ENCODE data around the gene MYO1E.
"Not testable (repeated sequence)": the region's sequence is repeated elsewhere in the genome, so short reads cannot be mapped to it uniquely, and the experiment has no call there.

The MYO1E gene

DNA sequence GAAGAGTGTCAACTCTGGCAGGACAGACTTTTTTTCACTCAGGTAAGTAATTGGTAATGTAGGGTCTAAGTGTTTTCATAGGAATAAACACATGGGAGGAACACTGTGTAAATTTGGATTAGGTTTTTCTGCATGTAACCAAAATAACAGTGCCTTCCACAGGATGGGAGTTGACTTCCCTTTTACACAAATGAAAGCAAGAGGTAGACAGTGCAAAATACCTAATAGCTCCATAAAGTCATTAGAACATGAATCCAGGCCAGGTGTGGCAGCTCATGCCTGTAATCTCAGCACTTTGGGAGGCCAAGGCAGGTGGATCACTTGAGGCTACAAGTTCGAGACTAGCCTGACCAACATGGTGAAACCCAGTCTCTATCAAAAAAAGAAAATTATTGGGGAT is 25.5 kb upstream of the MYO1E start:
- TF ChIP-seq ZFX (IDR thresholded peaks at IDR 0.05; ENCODE audit: borderline replicate concordance) = no peak
- TF ChIP-seq, protein P1, sequence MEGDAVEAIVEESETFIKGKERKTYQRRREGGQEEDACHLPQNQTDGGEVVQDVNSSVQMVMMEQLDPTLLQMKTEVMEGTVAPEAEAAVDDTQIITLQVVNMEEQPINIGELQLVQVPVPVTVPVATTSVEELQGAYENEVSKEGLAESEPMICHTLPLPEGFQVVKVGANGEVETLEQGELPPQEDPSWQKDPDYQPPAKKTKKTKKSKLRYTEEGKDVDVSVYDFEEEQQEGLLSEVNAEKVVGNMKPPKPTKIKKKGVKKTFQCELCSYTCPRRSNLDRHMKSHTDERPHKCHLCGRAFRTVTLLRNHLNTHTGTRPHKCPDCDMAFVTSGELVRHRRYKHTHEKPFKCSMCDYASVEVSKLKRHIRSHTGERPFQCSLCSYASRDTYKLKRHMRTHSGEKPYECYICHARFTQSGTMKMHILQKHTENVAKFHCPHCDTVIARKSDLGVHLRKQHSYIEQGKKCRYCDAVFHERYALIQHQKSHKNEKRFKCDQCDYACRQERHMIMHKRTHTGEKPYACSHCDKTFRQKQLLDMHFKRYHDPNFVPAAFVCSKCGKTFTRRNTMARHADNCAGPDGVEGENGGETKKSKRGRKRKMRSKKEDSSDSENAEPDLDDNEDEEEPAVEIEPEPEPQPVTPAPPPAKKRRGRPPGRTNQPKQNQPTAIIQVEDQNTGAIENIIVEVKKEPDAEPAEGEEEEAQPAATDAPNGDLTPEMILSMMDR (IDR thresholded peaks at IDR 0.05) = no peak
- H3K27ac ChIP-seq = no peak overlapping the region

DNA sequence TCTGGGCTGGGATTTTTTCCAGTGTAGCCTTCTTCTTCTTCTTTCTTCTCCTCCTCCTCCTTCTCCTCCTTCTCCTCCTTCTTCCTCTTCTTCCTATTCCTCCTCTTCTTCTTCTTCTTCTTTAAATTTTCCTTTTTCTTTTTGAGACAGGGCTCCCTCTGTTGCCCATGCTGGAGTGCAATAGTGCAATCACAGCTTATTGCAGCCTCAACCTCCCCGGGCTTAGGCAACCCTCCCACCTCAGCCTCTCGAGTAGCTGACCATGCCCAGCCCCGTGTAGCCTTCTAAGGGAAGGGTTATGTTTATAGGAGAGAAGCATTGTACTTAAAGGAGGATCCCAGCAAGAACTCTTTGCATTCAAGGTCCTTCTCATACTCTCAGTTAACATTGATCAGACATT is 24.0 kb upstream of the MYO1E start:
- no peak overlapping the region for H3K27ac ChIP-seq
- TF ChIP-seq, protein P1 (IDR thresholded peaks at IDR 0.05) = peak; percentile 12; the same call in 1 of the 2 replicates
- no peak for TF ChIP-seq ZFX (IDR thresholded peaks at IDR 0.05; ENCODE audit: borderline replicate concordance)

DNA sequence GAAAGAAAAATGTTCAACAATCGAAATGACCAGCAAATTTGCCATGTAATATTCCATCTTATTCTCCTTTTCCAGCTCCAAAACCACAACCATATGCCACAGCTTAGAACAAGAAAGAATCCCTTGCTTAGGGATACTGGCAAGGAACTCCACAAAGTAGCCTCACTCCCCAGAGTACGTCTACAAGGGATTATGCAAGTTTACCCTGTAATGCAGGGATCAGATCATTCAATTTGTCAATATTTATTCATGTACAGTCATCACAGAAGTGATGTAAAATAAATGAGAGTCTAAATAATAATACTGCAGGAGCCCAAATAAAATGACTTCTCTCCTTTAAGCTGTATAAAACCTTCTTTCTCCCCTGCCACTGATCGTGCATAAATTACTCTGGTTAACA is 23.5 kb upstream of the MYO1E start:
- H3K27ac ChIP-seq = no peak overlapping the region
- TF ChIP-seq ZFX (IDR thresholded peaks at IDR 0.05; ENCODE audit: borderline replicate concordance) = no peak
- TF ChIP-seq, protein P1 (IDR thresholded peaks at IDR 0.05) = no peak

DNA sequence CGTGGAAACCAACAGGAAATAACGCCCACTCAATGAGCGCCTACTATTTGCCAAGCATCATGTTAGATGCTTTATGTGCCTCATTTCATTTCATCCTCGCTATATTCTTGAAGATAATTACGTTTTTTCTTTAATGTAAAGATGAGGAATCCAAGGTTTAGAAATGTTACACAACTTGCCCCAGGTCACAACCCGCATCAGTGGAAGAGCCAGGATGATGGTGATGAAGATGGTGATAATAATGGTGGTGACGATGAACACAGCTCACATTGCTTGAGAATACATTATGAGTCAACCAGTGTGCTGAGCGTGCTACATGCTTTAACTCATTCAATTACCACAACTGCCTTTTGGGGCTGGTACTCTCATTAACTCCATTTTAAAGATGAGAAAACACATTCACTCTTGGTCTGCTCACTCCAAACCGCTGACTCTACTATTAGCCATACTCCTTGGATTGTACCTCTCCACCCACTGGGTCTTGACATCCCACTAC is 21.5 kb upstream of the MYO1E start:
- TF ChIP-seq ZFX (IDR thresholded peaks at IDR 0.05; ENCODE audit: borderline replicate concordance) = no peak
- TF ChIP-seq, protein P1 (IDR thresholded peaks at IDR 0.05) = no peak

DNA sequence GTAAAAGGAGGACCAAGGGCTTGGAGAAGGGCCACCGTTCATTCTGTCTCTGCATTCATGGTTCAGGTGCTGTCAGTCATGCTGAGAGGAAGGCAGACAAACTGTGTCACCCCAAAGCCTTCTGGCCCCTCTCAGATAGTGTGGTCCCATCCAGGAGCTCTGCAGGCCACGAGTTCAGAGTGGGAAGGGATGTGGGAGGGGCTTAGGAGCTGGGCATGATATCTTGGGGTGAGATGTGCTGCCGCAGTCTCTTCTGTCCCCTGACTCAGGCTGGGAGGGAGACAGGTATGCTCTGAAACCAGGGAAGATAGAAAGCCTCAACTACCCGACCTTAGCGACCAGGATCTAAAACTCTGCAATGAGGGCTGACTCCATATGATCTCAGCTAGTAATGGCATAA is 19.6 kb upstream of the MYO1E start:
- TF ChIP-seq, protein P1 (IDR thresholded peaks at IDR 0.05) = no peak
- no peak for TF ChIP-seq ZFX (IDR thresholded peaks at IDR 0.05; ENCODE audit: borderline replicate concordance)
- H3K27ac ChIP-seq = no peak overlapping the region

More for the DNA sequence above, 21.5 kb upstream of the MYO1E start:
- H3K27ac ChIP-seq = no peak overlapping the region

DNA sequence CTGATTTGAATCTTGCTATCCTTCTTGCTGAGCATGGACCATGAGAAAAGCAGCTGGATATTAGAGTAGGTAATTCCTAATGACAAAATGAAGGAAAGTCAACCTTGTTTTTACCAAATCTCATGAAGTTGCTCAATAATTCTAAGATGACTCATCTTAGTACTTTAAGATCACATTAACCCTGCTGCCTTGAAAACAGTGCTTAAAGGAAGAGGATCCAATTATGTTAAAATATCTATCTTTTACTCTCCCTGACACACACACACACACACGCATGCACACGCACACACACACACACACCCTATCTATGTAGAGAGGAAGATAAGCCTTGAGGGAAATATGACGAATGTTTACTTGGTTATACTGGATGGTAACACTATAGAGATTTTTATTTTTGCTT is 16.0 kb upstream of the MYO1E start:
- H3K27ac ChIP-seq = no peak overlapping the region
- no peak for TF ChIP-seq ZFX (IDR thresholded peaks at IDR 0.05; ENCODE audit: borderline replicate concordance)
- TF ChIP-seq, protein P1 (IDR thresholded peaks at IDR 0.05) = no peak

DNA sequence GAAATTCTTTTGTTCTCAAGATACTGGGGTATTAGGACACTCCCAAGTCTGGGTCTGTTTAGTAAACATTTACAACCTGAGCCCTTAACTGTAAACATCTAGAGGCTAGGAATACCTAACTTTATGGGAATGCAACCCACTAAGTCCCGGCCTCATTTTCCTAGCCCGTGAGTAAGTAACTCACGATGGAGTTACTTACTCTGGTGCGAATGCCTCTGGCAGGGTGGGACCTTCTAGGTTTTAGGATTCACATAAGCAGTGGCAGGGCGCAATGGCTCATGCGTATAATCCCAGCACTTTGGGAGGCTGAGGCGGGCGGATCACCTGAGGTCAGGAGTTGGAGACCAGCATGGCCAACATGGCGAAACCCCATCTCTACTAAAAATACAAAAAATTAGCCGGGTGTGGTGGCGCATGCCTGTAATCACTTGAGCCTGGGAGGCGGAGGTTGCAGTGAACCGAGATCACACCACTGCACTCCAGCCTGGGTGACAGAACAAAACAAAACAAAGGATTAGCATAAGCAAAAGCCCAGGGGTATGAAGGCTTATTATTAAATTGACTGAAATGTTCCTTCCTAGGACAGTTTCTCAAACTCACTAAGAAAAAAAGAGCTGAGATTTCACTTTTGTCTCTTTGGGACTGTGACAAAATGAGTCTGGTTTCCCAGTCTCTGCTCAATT is 14.7 kb upstream of the MYO1E start:
- H3K27ac ChIP-seq = not testable (repeated sequence)

DNA sequence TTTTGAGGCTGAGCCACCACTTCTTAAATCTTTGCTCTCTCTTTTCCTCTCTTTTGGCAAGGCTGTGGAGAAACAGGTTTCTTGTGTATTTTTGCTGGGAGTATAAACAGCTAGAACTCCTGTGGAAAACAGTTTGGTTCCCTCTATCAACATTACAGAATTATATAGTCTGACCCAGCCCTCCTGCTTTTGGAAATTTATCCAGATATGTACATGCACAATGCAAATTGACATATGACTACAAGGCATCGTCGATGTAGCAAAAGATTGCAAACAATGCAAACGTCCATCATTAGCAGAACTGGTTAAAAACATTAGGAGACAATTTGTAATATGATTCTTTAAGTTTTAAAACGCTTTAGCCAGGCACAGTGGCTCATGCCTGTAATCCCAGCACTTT is 12.5 kb upstream of the MYO1E start:
- TF ChIP-seq, protein P1 (IDR thresholded peaks at IDR 0.05) = no peak
- TF ChIP-seq ZFX (IDR thresholded peaks at IDR 0.05; ENCODE audit: borderline replicate concordance) = no peak
- H3K27ac ChIP-seq = no peak overlapping the region
